IPS-18a (cell line): ENCODE measurements around the gene CPNE1.
A peak's percentile ranks its signal among the peaks of the same experiment; 100 is the strongest.

Experiments used
- H3K27ac ChIP-seq: one replicate; pipeline ENCODE4 v1.5.1; 2013; ENCODE audit warnings: low read length
- H3K27me3 ChIP-seq: one replicate; pipeline ENCODE4 v1.6.1; 2013; ENCODE audit warnings: mild to moderate bottlenecking, low read length; ENCODE audit not compliant: control insufficient read depth, insufficient read depth
- H3K36me3 ChIP-seq: one replicate; pipeline ENCODE4 v1.6.1; 2013; ENCODE audit warnings: low read depth, low read length; ENCODE audit not compliant: control insufficient read depth
- H3K4me1 ChIP-seq: one replicate; pipeline ENCODE4 v1.6.1; 2013; ENCODE audit warnings: low read depth, low read length; ENCODE audit not compliant: control insufficient read depth
- H3K4me3 ChIP-seq: one replicate; pipeline ENCODE4 v1.5.1; 2013; ENCODE audit warnings: low read length
- H3K9ac ChIP-seq: one replicate; pipeline ENCODE4 v1.6.1; 2013; ENCODE audit warnings: mild to moderate bottlenecking, low read length, moderate library complexity
- H3K9me3 ChIP-seq: one replicate; pipeline ENCODE4 v1.6.1; 2013; ENCODE audit warnings: low read depth, low read length; ENCODE audit not compliant: control insufficient read depth

The CPNE1 gene

DNA sequence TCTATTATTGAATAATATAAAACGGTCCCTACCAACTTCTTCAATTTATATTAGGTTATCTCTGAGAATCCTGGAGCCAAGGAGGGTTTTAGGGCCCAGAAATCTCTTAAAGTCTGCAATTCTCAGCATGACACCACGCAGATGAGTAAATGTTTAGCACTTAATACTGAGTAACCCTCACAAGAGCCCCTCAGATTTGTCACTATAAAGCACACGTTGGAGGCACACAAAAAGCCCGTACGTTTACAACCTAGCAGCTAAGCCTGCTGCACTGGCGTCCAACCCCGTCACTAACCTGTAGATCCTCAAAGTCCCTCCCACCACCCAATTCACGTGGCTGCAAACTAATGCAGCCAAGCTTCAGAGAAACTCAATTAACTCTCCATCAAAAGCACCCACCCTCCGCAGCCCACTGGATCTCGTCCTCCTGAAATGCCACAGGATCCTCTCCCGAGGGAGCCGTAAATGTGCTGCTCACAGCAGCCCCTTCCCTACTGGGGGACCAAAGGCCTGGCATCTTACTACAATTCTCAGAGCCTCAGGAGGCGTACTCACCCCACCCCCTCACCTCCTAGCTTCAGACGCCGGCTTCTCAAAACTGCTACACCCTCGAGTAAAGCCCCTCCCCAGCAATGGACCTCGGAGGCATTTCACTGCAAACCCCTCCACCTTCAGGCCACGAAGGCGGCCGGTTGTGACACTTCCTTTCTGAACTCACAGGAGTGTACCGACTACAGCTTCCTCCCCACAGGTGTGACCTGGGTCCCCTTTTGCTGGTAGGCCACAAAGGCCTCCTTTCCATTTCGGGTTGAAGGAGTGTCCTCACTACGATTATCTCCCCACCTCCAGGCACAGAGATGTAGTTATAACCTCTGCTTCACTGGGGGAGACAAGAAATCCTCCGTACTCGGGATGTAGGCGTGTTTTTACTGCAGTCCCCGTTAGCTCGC lies 909 bp downstream of the CPNE1 start:
- Histone ChIP-seq H3K27ac (peak overlapping the region; percentile 97), H3K36me3 (no peaks in the 10 kb centered on the region), H3K27me3 (no peaks in the 10 kb centered on the region), H3K4me1 (peaks cover 25% of the 10 kb centered on the region), H3K9me3 (no peaks in the 10 kb centered on the region), H3K4me3 (peak overlapping the region; percentile 98), H3K9ac (peak overlapping the region; percentile 100)

DNA sequence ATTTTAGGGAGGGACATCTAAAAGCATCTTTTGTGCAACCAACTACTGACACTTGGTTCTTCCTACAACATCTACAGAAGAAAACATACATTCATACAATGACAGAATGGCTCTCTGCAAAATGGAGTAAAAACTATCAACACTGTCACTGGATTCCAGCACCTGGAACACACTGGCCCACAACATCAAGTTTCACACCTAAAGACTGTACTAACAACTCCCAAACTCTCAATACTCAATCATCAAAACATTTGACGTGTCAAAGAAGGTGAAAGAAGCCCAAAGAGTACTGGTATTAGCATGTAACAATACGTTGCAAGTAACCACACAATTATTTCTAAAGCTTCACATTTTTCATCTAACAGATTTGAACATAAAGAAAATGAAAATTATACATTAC lies 2.1 kb downstream of the CPNE1 start:
- H3K4me3 ChIP-seq, result peak overlapping the region; percentile 98

DNA sequence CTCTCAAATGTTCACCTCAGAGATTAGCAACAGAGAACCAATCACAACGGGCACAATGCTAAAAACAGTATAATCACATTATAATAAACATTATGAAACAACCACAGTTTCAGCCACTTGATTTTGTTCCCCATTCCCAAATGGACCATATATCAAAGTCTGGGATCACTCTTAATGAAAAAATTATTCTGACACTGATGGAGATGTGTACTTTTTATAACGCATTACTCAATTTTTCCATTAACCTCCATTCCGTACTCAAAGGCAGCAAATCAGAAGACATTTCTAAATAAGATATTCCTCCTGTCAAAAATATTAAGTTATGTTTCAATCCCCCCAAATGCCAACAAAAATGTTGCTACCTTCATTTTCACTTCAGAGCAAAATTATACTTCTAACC lies 2.8 kb downstream of the CPNE1 start:
- H3K4me1 ChIP-seq, result peaks cover 25% of the 10 kb centered on the region
- H3K9ac ChIP-seq, result peak overlapping the region; percentile 100
- no peak overlapping the region for H3K27ac ChIP-seq
- H3K4me3 ChIP-seq, result peak overlapping the region; percentile 98
- no peaks in the 10 kb centered on the region for H3K9me3 ChIP-seq
- no peaks in the 10 kb centered on the region for H3K27me3 ChIP-seq
- H3K36me3 ChIP-seq, result peaks cover 4% of the 10 kb centered on the region

More for the DNA sequence above, 2.1 kb downstream of the CPNE1 start:
- Histone ChIP-seq H3K9me3 (no peaks in the 10 kb centered on the region), H3K9ac (peak overlapping the region; percentile 100), H3K27ac (no peak overlapping the region), H3K27me3 (no peaks in the 10 kb centered on the region), H3K36me3 (no peaks in the 10 kb centered on the region), H3K4me1 (peaks cover 25% of the 10 kb centered on the region)

DNA sequence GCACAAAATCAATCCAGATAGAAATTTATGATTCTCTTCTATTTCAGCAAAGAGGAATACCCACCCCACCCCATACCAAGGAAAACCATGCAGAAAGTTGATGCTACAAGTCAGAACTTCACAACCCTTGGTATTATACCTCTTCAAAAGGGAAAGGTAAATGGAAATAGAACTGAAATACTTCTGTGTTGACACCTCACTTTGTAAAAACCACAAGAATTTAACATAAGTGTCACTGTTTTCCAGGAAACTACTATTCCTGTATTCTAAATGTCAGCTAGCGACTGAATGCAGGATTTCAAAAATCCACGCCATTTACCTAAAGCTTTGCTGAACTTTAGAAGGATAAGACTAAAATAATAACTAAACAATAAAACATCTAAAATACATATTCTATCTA lies 3.6 kb downstream of the CPNE1 start:
- H3K36me3 ChIP-seq, result peaks cover 4% of the 10 kb centered on the region
- H3K4me3 ChIP-seq, result peak overlapping the region; percentile 23
- no peaks in the 10 kb centered on the region for H3K27me3 ChIP-seq
- no peaks in the 10 kb centered on the region for H3K9me3 ChIP-seq
- no peak overlapping the region for H3K9ac ChIP-seq
- H3K4me1 ChIP-seq, result peaks cover 25% of the 10 kb centered on the region
- no peak overlapping the region for H3K27ac ChIP-seq

DNA sequence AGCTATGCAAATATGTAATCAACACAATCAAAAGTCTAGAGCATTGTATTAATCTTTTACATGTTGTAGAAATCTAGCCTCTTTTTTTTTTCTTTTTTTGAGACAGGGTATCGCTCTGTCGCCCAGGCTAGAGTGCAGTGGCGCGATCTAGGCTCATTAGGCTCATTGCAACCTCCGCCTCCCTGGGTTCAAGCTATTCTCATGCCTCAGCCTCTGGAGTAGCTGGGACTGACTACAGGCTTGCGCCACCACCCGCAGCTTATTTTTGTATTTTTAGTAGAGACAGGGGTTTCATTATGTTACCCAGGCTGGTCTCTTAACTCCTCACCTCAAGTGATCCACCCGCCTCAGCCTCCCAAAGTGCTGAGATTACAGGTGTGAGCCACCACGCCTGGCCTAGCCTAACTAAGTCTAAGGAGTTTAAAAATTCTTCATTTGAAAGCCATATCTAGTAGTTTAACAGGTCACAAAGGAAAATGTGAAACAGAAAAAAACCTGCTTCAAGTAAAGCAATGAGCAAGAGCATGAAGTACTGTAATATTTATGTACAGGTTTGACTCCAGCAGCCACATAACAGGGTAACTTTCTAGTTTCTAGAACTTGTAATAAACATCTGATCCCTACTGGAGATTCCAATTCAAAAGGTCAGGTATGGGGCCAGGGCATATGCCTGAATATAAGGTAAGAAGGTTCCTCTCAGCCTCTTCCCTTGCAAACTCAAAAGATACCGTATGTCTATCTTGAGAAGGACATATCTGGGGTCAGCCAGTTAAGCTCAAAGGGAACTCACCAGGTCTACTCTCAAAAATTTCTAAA lies 4.4 kb downstream of the CPNE1 start:
- peaks cover 7% of the 10 kb centered on the region for H3K36me3 ChIP-seq
- no peaks in the 10 kb centered on the region for H3K27me3 ChIP-seq
- no peak overlapping the region for H3K9ac ChIP-seq
- peak overlapping the region; percentile 23 for H3K4me3 ChIP-seq
- H3K9me3 ChIP-seq, result no peaks in the 10 kb centered on the region
- peaks cover 25% of the 10 kb centered on the region for H3K4me1 ChIP-seq
- H3K27ac ChIP-seq, result no peak overlapping the region

DNA sequence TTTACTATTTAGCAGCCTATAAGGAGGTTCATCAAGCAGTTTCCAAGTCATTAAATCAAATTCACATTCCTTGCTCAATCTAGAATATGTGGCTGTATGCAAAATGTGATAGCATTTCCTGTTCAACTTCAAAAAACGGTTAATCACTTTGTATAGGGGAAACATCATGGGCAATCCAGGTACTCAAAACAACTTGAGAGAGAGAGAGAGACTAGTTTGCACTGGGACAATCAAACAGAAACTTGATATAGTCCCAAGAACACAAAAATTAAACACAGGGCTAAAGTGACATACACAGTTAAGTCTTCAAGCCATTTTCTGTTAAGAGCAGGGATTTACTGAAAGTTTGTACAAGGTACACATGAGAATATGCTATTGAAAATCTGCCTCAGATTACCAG lies 7.4 kb downstream of the CPNE1 start:
- no peak overlapping the region for H3K9ac ChIP-seq
- H3K27me3 ChIP-seq, result no peaks in the 10 kb centered on the region
- H3K36me3 ChIP-seq, result peaks cover 34% of the 10 kb centered on the region
- no peak overlapping the region for H3K4me3 ChIP-seq
- H3K4me1 ChIP-seq, result peaks cover 19% of the 10 kb centered on the region
- H3K27ac ChIP-seq, result no peak overlapping the region
- H3K9me3 ChIP-seq, result no peaks in the 10 kb centered on the region

DNA sequence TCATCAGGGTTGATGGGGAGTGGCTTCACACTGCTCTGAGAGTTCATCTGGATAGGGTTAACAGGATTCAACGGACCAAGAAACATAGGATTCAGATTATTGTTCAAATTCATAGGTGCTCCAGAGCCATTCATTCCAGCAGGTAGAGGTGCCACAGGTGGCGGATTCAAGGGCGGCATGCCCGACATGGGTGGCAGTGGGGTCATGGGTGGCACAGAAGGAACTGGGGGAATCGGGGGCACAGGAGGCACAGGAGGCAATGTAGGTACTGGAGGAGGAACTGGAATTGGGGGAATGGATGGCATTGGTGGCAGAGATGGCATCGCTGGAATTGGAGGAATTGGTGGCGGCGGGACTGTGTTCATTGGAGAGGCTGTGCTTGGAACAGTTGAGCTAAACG lies 10.3 kb downstream of the CPNE1 start:
- Histone ChIP-seq H3K9ac (no peak overlapping the region), H3K9me3 (no peaks in the 10 kb centered on the region), H3K36me3 (peaks cover 48% of the 10 kb centered on the region), H3K27ac (no peak overlapping the region), H3K4me3 (no peak overlapping the region), H3K4me1 (no peaks in the 10 kb centered on the region), H3K27me3 (no peaks in the 10 kb centered on the region)

DNA sequence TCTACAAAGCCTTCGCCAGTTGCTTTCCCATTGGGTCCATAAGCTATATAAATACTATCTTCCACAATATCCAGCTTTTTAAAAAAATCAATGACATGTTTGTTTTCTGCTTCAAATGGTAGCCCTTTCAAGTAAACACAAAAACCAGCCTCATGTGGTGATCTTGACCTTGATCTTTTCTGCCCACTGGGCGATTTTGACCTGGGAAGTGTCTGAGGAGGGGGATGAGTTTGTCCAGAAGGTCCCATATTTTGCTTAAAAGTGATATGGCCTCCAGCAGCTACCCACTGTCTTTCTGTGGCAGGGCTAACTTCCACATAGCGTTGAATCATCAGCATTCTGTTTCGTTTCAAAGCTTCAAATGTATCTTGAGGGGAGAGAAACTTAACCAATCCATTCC lies 10.8 kb downstream of the CPNE1 start:
- H3K27me3 ChIP-seq, result no peaks in the 10 kb centered on the region
- peaks cover 48% of the 10 kb centered on the region for H3K36me3 ChIP-seq
- H3K9ac ChIP-seq, result no peak overlapping the region
- no peaks in the 10 kb centered on the region for H3K4me1 ChIP-seq
- H3K27ac ChIP-seq, result no peak overlapping the region
- H3K4me3 ChIP-seq, result no peak overlapping the region
- no peaks in the 10 kb centered on the region for H3K9me3 ChIP-seq

DNA sequence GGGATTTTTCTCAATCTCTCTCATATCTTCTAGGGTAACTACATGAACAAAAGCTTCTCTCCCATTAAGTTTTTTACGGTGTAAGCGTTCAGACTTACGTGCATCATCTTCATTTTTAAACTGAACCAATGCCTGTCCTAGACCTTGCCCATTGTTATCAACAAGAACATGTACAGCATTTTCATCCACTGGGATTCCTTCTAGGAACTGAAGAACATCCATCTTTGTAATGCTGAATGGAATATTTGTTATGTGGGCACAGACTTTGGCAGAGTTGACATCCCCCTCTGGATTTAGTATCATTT lies 11.3 kb downstream of the CPNE1 start:
- Histone ChIP-seq H3K27ac (no peak overlapping the region), H3K4me1 (no peaks in the 10 kb centered on the region), H3K36me3 (peaks cover 48% of the 10 kb centered on the region), H3K27me3 (no peaks in the 10 kb centered on the region), H3K9ac (no peak overlapping the region), H3K9me3 (no peaks in the 10 kb centered on the region), H3K4me3 (no peak overlapping the region)

DNA sequence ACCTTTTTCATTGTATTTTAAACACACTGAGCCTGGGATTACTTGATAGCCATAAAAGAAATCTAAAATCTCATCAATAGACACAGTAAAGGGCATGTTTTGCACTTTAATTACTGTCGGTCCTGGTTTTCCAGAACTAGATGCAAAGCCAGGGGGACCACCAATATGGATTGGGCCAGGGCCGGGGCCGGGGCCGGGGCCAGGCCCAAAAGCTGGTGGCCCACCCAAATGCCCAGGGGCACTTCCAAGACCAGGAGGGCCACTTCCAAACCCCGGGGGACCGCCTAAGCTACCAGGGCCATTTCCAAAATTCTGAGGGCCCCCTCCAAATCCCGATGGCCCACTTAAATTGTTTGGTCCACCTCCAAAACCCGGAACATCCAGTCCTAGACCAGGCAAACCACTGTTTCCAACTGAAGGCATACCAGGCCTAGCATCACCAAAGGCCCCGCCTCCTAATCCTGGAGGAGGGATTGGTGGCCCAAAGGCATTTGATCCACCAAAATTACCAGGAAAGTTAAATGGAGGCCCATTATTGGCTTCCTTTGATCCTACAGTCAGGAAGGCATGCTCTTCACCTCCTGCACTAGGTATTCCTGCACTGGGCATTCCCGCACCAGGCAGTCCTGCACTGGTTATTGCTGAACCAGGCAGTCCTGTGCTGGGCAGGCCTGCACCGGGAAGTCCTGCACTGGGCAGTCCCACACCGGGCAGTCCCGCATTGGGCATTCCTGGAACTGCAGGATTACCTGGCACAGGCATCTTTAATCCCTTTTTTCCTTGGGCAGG lies 11.9 kb downstream of the CPNE1 start:
- Histone ChIP-seq H3K27me3 (no peaks in the 10 kb centered on the region), H3K27ac (no peak overlapping the region), H3K4me3 (no peak overlapping the region), H3K36me3 (peaks cover 48% of the 10 kb centered on the region), H3K9ac (no peak overlapping the region), H3K4me1 (no peaks in the 10 kb centered on the region), H3K9me3 (no peaks in the 10 kb centered on the region)

DNA sequence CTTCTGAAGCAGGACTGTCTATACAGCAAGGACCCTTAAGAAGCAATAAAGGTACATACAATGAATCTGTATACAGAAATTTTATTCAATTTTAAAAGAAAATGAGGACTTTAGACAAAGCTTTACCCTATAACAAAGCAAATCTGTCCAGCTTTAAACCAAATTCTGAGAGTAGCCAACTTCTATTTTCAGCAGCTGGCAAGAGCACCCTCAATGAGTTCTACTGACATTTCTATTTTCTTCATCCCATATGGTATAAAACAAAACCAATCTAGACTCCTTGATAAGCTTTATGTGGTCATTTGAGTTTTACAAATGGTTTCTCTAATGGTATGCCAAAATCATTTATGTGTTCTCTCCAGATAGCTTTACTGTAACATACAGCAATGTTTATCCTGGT lies 12.7 kb downstream of the CPNE1 start:
- H3K27ac ChIP-seq, result no peak overlapping the region
- H3K9me3 ChIP-seq, result no peaks in the 10 kb centered on the region
- H3K27me3 ChIP-seq, result no peaks in the 10 kb centered on the region
- no peak overlapping the region for H3K9ac ChIP-seq
- peaks cover 44% of the 10 kb centered on the region for H3K36me3 ChIP-seq
- no peaks in the 10 kb centered on the region for H3K4me1 ChIP-seq
- H3K4me3 ChIP-seq, result no peak overlapping the region
